ENCODE measurements around the gene GSTM5.
"Not testable (repeated sequence)": the region's sequence is repeated elsewhere in the genome, so short reads cannot be mapped to it uniquely, and the experiment has no call there.

The GSTM5 gene

DNA sequence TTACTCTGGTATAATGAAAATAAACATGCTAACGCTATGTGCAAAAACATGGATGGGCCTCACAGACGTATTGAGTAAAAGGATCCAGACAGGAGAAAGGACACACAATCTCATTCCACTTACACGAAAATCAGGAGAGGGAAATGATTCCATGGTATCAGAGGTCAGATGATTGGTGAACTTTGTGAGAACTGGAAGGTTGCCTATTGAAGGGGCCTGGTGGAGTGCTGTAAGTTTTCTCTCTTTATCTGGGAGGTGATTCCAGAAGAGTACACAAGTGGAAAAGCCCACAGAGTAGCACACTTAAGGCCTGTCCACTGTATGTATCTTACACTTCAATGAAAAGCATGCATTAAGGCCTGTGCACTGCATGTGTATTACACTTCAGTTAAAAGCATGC lies 34.6 kb upstream of the GSTM5 start:
- TF ChIP-seq, protein P1, sequence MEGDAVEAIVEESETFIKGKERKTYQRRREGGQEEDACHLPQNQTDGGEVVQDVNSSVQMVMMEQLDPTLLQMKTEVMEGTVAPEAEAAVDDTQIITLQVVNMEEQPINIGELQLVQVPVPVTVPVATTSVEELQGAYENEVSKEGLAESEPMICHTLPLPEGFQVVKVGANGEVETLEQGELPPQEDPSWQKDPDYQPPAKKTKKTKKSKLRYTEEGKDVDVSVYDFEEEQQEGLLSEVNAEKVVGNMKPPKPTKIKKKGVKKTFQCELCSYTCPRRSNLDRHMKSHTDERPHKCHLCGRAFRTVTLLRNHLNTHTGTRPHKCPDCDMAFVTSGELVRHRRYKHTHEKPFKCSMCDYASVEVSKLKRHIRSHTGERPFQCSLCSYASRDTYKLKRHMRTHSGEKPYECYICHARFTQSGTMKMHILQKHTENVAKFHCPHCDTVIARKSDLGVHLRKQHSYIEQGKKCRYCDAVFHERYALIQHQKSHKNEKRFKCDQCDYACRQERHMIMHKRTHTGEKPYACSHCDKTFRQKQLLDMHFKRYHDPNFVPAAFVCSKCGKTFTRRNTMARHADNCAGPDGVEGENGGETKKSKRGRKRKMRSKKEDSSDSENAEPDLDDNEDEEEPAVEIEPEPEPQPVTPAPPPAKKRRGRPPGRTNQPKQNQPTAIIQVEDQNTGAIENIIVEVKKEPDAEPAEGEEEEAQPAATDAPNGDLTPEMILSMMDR (IDR thresholded peaks at IDR 0.05; ENCODE audit: control extremely low read depth, extremely low read depth, low read depth, missing control alignments) = no peak
- DNase-seq (ENCODE audit: extremely low spot score) = no peak
- CTCF ChIA-PET = interaction anchor here (1.1 kb wide), 1 partner anchor 22 kb away, joined by 3 read pairs; the partner anchor contains the start of gene GSTM4
- POLR2A ChIA-PET = no interaction called here

DNA sequence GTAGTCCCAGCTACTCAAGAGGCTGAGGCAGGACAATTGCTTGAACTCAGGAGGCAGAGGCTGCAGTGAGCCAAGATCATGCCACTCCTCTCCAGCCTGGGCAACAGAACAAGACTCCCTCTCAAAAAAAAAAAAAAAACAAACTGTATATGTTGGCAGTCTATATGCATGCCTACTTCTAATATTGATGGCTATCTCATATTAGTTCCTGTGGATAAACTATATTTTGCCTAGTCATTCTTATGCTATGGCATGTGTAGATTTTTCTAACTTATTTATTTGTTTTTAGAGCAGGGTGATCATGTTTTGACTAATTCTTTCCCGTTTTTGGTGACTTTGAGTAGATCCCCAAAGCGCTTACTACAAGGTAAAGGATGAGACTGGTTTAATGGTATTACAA lies 33.4 kb upstream of the GSTM5 start:
- POLR2A ChIA-PET; DNase-seq (ENCODE audit: extremely low spot score); CTCF ChIA-PET: not testable (repeated sequence)

DNA sequence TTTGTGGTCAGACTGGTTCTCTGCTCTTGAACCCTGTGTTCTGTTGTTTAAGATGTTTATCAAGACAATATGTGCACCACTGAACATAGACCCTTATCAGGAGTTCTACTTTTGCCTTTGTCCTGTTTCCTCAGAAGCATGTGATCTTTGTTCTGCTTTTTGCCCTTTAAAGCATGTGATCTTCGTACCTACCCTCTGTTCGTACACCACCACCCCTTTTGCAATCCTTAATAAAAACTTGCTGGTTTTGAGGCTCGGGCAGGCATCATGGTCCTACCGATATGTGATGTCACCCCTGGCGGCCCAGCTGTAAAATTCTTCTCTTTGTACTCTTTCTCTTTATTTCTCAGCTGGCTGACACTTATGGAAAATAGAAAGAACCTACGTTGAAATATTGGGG lies 27.3 kb upstream of the GSTM5 start:
- DNase-seq (ENCODE audit: extremely low spot score); CTCF ChIA-PET; POLR2A ChIA-PET: not testable (repeated sequence)

DNA sequence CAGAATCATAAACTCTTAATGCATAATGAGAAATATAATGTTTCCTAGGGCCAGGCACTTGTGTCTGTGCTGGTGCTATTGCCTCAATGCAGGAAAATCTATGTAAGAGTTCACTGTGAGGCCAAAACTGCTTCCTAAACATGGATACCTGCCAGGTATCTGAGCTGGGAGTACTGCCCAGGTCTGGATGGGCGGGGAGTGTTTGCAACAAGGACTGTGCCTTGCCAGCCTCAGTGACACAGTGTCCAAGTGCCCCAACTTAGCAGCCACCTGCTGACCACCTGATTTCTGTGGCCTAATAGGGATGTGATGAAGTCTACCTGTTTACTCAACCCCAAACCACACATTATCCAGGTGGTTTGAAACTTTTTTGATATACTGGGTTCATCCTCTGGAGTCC lies 26.7 kb upstream of the GSTM5 start:
- POLR2A ChIA-PET; DNase-seq (ENCODE audit: extremely low spot score); CTCF ChIA-PET: not testable (repeated sequence)

DNA sequence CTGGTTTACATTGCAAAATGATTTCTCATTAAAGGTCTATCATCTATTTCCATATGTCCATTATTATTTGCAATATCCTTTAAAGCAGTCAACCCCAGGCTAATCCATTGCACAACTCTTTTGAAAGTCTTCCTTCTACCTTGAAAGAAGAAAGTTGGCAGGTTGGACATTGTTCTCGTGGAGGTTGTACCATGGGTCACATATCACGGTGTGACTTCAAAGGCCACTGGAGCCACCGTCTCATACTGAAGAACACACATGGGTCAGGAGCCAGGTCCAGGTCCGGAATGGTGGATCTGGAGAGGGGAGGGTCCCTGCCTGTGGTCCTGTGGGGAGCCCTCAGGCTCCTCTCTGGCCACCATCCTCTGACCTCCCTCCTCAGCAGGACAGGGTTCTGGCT lies 26.2 kb upstream of the GSTM5 start:
- POLR2A ChIA-PET; CTCF ChIA-PET; DNase-seq (ENCODE audit: extremely low spot score): not testable (repeated sequence)

DNA sequence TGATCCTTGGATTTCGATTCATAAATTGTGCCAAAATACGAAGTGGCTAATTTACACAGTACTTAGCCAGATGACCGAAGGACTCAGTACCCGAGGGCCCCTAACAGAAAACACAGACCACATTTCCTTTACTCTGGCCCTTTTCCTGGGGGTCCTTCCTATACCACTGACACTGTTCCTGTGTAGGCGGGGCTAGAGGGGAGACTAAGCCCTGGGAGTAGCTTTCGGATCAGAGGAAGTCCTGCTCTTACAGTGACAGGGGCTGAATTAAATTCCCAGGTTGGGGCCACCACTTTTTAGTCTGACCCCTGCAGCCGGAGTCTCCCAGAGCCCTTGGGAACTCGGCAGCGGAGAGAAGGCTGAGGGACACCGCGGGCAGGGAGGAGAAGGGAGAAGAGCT lies 24.9 kb upstream of the GSTM5 start:
- CTCF ChIA-PET, POLR2A ChIA-PET: not testable (repeated sequence)

DNA sequence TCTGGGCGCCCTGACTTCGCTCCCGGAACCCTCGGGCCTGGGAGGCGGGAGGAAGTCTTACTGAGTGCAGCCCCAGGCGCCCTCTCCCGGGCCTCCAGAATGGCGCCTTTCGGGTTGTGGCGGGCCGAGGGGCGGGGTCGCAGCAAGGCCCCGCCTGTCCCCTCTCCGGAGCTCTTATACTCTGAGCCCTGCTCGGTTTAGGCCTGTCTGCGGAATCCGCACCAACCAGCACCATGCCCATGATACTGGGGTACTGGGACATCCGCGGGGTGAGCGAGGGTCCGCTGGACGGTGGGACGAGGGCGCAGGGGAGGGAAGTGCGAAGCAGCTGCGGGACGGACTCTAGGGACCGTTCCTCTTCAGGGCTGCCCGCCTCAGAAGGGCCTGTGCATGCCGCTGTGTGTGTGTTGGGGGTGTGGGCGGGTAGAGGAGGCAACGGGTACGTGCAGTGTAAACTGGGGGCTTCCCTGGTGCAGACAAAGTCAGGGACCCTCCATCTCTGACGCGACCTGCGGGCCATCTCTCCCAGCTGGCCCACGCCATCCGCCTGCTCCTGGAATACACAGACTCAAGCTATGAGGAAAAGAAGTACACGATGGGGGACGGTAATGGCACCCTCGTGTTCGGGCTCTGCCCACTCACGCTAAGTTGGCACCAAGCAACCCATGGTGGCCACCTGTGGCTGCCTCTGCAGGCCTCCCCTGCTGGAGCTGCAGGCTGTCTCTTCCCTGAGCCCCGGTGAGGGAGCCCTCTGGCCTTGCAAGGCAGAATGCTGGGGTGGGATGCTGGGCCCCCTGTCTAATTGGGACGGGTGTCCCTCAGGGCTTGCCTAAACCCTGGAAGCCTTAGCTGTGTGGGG lies 24.2 kb upstream of the GSTM5 start, which contains the start of gene GSTM1:
Gene GSTM1, plus strand, starts transcription at position 177 of the 859 bp plus-strand sequence. Its CDS starts 57 bp downstream, at position 234.
- peak; percentile 59 for DNase-seq (ENCODE audit: extremely low spot score)
- ChIA-PET CTCF (no interaction called here), POLR2A (no interaction called here)
- TF ChIP-seq, protein P1 (IDR thresholded peaks at IDR 0.05; ENCODE audit: control extremely low read depth, extremely low read depth, low read depth, missing control alignments) = no peak

More for the DNA sequence above, 24.9 kb upstream of the GSTM5 start:
- DNase-seq (ENCODE audit: extremely low spot score) = not testable (repeated sequence)

DNA sequence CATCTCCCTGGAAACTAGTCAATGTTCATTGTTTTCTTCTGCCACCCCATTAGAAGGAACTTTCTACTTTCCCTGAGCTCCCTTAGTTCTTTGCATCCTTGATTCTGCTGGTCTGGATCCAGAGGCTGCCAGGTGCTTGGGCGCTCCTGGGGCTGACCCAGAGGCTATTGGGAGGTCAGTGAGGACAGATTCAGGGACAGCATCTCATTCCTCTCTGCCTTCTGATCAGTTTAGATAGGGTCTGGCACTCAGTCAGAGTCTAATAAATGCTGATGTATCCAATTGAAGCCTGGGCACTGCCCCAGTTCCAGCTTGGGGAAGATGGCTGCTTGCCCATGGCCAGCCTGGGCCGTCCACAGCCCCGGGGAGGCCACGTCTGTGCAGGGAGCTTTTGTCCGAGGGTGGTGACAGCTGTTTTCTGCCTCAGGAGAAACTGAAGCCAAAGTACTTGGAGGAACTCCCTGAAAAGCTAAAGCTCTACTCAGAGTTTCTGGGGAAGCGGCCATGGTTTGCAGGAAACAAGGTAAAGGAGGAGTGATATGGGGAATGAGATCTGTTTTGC lies 22.1 kb upstream of the GSTM5 start:
- POLR2A ChIA-PET = no interaction called here
- DNase-seq (ENCODE audit: extremely low spot score) = no peak
- TF ChIP-seq, protein P1 (IDR thresholded peaks at IDR 0.05; ENCODE audit: control extremely low read depth, extremely low read depth, low read depth, missing control alignments) = no peak
- CTCF ChIA-PET = no interaction called here

DNA sequence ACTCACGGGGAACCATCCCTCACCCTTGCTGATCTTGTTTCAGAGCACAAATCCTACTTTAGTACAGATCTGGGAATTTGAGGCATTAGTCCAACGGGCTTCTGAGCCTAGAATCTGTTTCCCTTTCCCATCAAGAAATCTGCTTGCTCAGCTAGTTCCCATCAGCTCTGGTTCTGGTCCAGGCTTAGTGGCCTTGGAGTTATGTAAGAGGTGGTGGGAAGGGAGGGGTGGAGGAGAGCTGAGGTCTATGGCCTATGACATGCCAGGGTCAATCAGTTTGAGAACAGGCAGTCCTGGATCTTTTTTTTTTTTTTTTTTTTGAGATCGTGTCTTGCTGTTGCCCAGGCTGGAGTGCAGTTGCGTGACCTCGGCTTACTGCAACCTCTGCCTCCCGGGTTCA lies 20.3 kb upstream of the GSTM5 start:
- ChIA-PET POLR2A (no interaction called here), CTCF (no interaction called here)
- TF ChIP-seq, protein P1 (IDR thresholded peaks at IDR 0.05; ENCODE audit: control extremely low read depth, extremely low read depth, low read depth, missing control alignments) = no peak
- no peak for DNase-seq (ENCODE audit: extremely low spot score)

DNA sequence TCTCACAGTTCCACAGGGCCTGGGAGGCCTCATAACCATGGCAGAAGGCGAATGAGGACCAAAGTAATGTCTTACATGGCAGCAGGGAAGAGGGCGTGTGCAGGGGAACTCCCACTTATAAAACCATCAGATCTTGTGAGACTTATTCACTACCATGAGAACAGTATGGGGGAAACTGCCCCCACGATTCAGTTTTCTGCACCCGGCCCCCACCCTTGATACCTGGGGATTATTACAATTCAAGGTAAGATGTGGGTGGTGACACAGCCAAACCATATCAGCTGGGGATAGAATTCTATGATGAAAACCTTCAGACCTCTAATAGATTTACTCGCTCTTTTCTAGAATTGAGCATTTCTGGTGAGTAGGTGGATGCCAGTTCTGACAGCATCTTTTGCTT lies 17.7 kb upstream of the GSTM5 start:
- DNase-seq (ENCODE audit: extremely low spot score); CTCF ChIA-PET; POLR2A ChIA-PET: not testable (repeated sequence)

DNA sequence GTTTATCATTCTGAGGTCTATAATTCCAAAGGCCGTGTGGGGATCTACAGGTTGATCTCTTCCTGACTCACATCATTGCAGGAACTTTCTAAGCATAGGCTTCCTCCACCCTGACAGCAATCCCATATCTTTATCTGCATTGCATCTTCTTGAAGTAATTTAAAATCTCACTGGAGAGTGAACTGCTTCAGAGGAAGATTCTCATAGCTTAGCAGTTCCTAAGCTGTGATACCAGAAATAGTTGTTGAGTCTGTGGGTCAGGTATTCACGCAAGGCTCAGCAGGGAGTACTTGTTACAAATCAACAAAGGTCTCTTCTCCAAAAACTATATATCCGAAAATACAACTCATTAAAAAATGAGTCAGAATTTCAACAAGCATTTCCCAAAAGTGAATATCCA lies 16.9 kb upstream of the GSTM5 start:
- POLR2A ChIA-PET; DNase-seq (ENCODE audit: extremely low spot score); CTCF ChIA-PET: not testable (repeated sequence)

Measured in GM10248 (cell line).